C4-2B (cell line): ENCODE results near the gene SPECC1L.

Experiments
- ZFX ChIP-seq: fragments of 450-650 bp; IDR thresholded peaks from 2 replicates; pipeline ENCODE4 v1.6.1; 2017
- TF ChIP-seq, protein P1 (sequence below): fragments of 450-650 bp; conservative IDR thresholded peaks from 2 replicates; pipeline ENCODE4 v1.5.1; 2017; ENCODE audit warnings: mild to moderate bottlenecking

DNA sequence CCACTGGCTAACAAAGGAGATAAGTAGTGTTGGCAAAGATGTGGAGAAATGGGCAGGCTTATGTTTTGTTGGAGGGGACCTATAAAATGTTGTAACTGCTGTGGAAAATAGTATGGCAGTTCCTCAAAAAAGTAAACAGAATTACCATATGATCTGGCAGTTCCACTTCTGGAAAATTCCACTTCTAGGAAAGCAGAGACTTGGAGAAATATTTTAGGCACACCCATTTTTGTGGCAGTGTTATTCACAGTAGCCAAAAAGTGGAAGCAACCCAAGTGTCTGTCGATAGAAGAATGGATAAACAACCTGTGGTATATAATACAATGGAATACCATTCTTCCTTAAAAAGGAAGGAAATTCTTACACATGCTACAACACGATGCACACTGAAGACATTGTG lies 99.8 kb downstream of the SPECC1L start:
- TF ChIP-seq, protein P1, sequence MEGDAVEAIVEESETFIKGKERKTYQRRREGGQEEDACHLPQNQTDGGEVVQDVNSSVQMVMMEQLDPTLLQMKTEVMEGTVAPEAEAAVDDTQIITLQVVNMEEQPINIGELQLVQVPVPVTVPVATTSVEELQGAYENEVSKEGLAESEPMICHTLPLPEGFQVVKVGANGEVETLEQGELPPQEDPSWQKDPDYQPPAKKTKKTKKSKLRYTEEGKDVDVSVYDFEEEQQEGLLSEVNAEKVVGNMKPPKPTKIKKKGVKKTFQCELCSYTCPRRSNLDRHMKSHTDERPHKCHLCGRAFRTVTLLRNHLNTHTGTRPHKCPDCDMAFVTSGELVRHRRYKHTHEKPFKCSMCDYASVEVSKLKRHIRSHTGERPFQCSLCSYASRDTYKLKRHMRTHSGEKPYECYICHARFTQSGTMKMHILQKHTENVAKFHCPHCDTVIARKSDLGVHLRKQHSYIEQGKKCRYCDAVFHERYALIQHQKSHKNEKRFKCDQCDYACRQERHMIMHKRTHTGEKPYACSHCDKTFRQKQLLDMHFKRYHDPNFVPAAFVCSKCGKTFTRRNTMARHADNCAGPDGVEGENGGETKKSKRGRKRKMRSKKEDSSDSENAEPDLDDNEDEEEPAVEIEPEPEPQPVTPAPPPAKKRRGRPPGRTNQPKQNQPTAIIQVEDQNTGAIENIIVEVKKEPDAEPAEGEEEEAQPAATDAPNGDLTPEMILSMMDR: no peak
- TF ChIP-seq ZFX: no peak
